ENCODE measurements around the gene NXPH3.

DNA sequence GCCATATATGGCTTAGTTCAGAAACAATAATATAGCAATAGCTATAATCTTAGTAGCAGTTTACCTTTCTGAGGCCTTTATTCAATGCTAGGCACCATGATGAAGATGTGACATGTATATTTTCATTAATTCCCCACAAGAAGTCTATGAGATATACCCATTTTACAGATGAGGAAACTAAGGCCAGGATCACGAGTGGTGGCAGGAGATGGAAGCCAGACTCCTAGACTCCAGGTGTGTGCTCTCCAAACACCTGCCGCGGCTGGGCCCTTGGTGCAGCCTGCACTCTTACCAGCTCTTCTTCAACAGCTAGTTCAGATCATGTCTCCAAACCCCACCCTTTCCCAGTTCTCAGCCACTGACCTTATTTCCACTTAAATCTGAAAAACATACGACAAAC is 15.2 kb downstream of the NXPH3 start:
- TF ChIP-seq, protein P1, sequence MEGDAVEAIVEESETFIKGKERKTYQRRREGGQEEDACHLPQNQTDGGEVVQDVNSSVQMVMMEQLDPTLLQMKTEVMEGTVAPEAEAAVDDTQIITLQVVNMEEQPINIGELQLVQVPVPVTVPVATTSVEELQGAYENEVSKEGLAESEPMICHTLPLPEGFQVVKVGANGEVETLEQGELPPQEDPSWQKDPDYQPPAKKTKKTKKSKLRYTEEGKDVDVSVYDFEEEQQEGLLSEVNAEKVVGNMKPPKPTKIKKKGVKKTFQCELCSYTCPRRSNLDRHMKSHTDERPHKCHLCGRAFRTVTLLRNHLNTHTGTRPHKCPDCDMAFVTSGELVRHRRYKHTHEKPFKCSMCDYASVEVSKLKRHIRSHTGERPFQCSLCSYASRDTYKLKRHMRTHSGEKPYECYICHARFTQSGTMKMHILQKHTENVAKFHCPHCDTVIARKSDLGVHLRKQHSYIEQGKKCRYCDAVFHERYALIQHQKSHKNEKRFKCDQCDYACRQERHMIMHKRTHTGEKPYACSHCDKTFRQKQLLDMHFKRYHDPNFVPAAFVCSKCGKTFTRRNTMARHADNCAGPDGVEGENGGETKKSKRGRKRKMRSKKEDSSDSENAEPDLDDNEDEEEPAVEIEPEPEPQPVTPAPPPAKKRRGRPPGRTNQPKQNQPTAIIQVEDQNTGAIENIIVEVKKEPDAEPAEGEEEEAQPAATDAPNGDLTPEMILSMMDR (conservative IDR thresholded peaks at IDR 0.05), result no peak
- no peak for TF ChIP-seq EZH2 (IDR thresholded peaks at IDR 0.05; ENCODE audit: low read depth)
